GF-D8 (cell line): ENCODE data around the gene CUL1.

ENCODE experiments used
- DNase-seq: peaks from one replicate; lab custom pipeline; 2025; lab: John Stamatoyannopoulos, UW

The CUL1 gene

GRCh38 chr7:148718431-148718830 is 19.7 kb downstream of the CUL1 start:
- no peak for DNase-seq

GRCh38 chr7:148719753-148720152 is 21.1 kb downstream of the CUL1 start:
- DNase-seq = no peak

DNA sequence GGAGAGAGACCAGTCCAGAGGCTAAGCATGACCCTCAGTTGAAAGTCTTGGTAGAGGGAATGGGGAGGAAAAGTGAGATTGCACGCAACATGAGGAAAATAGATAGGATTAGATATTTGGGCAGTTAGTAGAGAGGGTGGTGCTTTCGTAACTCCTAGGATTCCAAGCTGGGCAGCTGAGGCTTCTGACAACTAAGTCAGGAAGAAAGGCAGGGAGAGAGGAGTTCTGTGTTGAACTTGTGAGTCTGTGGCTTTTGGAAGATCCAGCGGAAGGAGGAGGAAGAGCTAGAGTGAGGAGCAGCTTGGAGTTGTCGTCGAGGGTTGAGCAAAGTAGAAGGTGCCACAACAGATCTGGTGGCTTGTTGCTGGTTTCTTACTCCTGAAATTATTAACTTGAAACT is 21.8 kb downstream of the CUL1 start:
- DNase-seq = no peak

DNA sequence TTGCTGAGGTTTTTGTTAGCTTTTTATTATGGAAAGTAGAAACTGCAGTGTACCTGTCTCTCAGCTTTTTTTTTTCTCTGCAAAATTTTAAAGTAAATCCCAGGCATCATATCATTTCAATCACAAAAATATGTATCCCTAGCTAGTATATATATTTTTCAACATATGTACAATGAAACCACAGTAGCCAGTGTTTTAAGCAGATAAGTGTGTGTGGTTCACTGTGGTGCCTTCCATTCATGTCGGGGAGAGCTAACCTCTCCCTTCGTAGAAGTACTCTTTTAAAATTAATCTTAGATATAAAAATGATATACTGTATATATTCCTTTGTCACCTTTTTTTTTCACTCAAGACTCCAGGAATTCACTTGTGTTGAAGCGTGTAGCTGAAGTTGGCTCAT is 22.7 kb downstream of the CUL1 start:
- no peak for DNase-seq

GRCh38 chr7:148722340-148723165 is 23.9 kb downstream of the CUL1 start:
- peak; percentile 37 for DNase-seq

DNA sequence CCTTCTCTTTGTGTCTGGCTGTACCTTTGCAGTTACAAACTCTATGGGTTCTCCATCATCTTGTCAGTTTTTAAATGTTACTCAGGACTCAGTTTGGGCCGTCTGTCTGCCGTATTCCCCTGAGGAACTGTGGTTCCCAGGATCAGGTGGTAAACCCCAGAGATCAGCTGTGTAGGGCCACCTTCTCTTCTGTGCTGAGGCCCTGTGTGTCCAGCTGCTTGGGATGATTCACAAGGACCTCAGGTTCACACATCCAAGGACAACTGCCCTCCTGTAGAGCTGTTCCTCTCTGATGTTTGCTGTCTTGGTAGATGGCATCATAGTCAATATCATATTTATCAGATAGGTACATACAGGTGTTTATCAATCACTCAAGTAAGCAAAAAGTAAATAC is 24.5 kb downstream of the CUL1 start:
- DNase-seq = no peak

- DNase-seq = peak; percentile 20
Measured at GRCh38 chr7:148723846-148724245, 25.1 kb downstream of the CUL1 start.

- peak; percentile 55 for DNase-seq
Measured at GRCh38 chr7:148726385-148726784, 27.7 kb downstream of the CUL1 start.

GRCh38 chr7:148727501-148728278 is 29.0 kb downstream of the CUL1 start:
- no peak for DNase-seq

- no peak for DNase-seq
Measured at GRCh38 chr7:148729984-148730733, 31.5 kb downstream of the CUL1 start.

DNA sequence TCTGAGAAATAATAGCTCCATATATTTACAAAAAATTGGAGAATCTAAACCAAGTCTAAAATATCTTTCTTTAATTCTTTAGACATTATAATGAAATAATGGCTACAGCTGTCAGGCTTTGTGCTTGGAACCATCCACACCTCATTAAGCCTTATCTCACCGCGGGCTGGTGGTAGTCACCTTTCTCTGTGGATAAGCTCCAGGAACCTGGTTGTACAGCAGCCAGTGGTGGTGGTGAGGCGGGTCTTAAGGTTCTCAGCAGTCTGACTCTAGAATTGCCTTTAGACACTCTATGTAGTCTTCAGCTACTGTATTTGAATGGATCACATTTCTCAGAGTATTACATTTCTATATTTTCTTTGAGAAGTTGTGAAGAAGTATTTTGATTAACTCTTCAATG is 34.2 kb downstream of the CUL1 start:
- no peak for DNase-seq

DNA sequence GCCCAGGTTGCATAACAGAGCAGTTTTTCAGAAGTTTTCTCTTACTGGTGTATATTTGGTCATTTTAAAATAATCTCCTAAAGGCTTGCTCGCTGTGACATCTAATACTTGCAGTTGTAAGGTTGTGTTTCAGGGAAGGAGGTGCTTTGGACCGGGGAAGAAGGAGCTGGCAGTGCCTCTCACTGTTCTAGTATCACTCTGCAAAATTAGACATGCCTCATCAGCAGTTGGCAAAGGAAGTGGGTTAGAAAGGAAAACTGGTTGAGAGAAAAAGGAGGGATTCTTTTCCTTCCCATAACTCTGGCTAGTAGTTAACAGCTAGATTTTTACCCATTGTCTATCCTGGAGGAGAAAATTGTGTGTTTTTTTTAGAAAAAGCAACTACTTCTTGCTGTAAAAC is 34.8 kb downstream of the CUL1 start:
- no peak for DNase-seq

- no peak for DNase-seq
Measured at GRCh38 chr7:148735141-148735540, 36.4 kb downstream of the CUL1 start.

DNA sequence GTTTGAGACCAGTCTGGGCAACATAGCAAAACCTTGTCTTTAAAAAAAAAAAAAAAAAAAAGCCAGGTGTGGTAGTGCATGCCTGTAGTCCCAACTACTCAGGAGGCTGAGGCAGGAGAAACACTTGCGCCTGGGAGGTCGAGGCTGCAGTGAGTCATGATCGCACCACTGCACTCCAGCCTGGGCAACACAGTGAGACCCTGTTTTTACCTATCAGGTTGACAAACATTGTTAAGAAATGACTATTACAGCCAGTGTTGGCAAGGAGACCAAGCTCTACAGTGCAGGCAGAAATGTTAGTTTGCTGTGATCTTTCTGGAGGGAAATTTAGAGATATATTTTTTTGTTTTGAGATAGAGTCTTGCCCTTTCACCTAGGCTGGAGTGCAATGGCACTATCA is 37.3 kb downstream of the CUL1 start:
- no peak for DNase-seq

DNA sequence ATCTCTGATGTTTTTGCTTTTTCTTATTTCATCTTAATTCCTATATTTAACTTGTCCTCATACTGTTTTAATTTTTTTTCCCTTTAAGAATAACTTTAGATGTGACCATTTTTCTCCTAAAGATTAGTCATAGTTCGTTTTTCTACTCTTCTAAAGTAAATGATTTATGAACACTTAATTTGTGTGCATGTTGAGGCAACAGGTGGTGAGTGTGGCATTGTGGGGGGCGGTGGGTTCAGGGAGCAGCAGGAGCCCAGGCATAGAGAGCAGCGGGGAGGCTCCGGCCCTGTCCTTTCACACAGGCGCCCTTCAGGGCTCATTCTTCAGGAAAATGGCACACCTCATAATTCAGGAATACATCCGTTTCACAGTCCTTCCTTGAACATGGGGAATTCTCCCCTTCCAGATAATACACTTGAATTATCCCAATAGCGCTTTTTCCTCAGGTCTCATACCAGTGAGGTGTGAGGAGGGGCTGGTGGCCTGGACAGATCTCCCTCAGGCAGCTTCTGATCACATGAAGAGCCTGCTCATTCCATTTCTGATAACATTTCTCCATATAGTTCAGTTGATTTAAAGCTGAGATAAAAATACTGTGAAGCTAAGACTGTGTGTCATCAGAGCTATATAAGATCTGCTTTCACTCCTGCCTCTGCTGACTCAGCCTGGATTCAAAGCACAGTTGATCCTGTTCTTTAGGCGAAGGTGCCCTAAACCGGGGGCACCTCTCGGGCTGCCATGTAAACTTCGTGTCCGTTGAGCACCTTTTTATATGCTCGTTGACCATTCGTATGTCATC is 40.2 kb downstream of the CUL1 start:
- no peak for DNase-seq

DNA sequence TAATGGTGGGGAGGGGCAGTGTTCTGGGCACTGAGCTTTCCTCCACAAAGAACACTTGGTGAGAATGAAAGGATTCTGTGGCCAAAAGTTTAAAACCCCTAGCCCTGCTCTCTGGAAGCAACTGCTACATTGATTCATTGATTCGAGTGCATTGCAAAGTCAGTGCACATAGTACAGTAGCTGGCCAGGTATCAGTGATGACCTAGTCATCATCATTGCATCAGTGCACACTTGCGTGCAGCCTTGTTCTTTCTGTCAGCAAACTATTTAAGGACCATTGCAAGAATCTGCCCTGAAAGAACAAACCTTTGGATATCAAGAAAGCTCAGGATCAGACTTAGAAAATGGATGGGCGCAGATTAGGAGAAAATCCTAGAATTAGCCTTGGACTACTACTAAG is 47.4 kb downstream of the CUL1 start:
- DNase-seq = no peak

- DNase-seq = no peak
Measured at GRCh38 chr7:148747274-148747673, 48.6 kb downstream of the CUL1 start.

- no peak for DNase-seq
Measured at GRCh38 chr7:148750442-148751355, 52.0 kb downstream of the CUL1 start.

GRCh38 chr7:148753224-148753623 is 54.5 kb downstream of the CUL1 start:
- peak; percentile 45 for DNase-seq

- DNase-seq = no peak
Measured at GRCh38 chr7:148754912-148755311, 56.2 kb downstream of the CUL1 start.
